Measurements from ENCODE around the gene ADGRG3.
A peak's percentile ranks its signal among the peaks of the same experiment; 100 is the strongest.

ADGRG3 gene

GRCh38 chr16:57714047-57714446, 45.9 kb downstream of the ADGRG3 start (continued):
- TF ChIP-seq PATZ1 (CRISPR knock-in tag; IDR thresholded peaks at IDR 0.05; ENCODE audit: borderline replicate concordance) (no peak), BACH2 (CRISPR knock-in tag; IDR thresholded peaks at IDR 0.05; ENCODE audit: borderline replicate concordance) (no peak), TSHZ2 (CRISPR knock-in tag; IDR thresholded peaks at IDR 0.05) (no peak), POU6F1 (CRISPR knock-in tag; IDR thresholded peaks at IDR 0.05; ENCODE audit: borderline replicate concordance, low read depth) (no peak)

GRCh38 chr16:57720142-57720575, 52.1 kb downstream of the ADGRG3 start:
- peak; percentile 97 for ATAC-seq
- no peak for TF ChIP-seq ESRRG (CRISPR knock-in tag; IDR thresholded peaks at IDR 0.05)

GRCh38 chr16:57721356-57722209, 53.5 kb downstream of the ADGRG3 start:
- ATAC-seq, result no peak
- TF ChIP-seq ZNF70 (CRISPR knock-in tag; IDR thresholded peaks at IDR 0.05), result no peak
- TF ChIP-seq TOX (CRISPR knock-in tag; IDR thresholded peaks at IDR 0.05; ENCODE audit: borderline replicate concordance), result no peak
- TF ChIP-seq GLIS3 (CRISPR knock-in tag; IDR thresholded peaks at IDR 0.05), result no peak
- TF ChIP-seq CSRNP3 (CRISPR knock-in tag; IDR thresholded peaks at IDR 0.05), result no peak

- no peak for ATAC-seq
- TF ChIP-seq OSR1 (CRISPR knock-in tag; IDR thresholded peaks at IDR 0.05) (no peak), CSRNP3 (CRISPR knock-in tag; IDR thresholded peaks at IDR 0.05) (no peak), TOX (CRISPR knock-in tag; IDR thresholded peaks at IDR 0.05; ENCODE audit: borderline replicate concordance) (no peak), ZFP3 (CRISPR knock-in tag; IDR thresholded peaks at IDR 0.05) (no peak), ISL1 (CRISPR knock-in tag; IDR thresholded peaks at IDR 0.05) (no peak), ZFP30 (CRISPR knock-in tag; IDR thresholded peaks at IDR 0.05) (no peak), CSDC2 (CRISPR knock-in tag; IDR thresholded peaks at IDR 0.05) (no peak), GLIS3 (CRISPR knock-in tag; IDR thresholded peaks at IDR 0.05) (no peak), SNAI2 (CRISPR knock-in tag; IDR thresholded peaks at IDR 0.05) (no peak), ARNTL (CRISPR knock-in tag; IDR thresholded peaks at IDR 0.05; ENCODE audit: borderline replicate concordance, low read depth) (no peak)
Measured at GRCh38 chr16:57722210-57722499, 54.0 kb downstream of the ADGRG3 start.

- ATAC-seq, result no peak
- TF ChIP-seq GLIS3 (CRISPR knock-in tag; IDR thresholded peaks at IDR 0.05), result no peak
- TF ChIP-seq TSHZ2 (CRISPR knock-in tag; IDR thresholded peaks at IDR 0.05), result no peak
- no peak for TF ChIP-seq ZNF70 (CRISPR knock-in tag; IDR thresholded peaks at IDR 0.05)
- no peak for TF ChIP-seq SNAI2 (CRISPR knock-in tag; IDR thresholded peaks at IDR 0.05)
- no peak for TF ChIP-seq CSRNP3 (CRISPR knock-in tag; IDR thresholded peaks at IDR 0.05)
- no peak for TF ChIP-seq ZC3H10 (CRISPR knock-in tag; IDR thresholded peaks at IDR 0.05)
- no peak for TF ChIP-seq ZNF8 (CRISPR knock-in tag; IDR thresholded peaks at IDR 0.05)
Measured at GRCh38 chr16:57722651-57723050, 54.5 kb downstream of the ADGRG3 start.
